ENCODE measurements around the gene CYP39A1.

Gene CYP39A1

GRCh38 chr6:46653439-46654195 is 999 bp upstream of the CYP39A1 start:
- Histone ChIP-seq H3K4me1 (ENCODE audit: control insufficient read depth, low read depth, low read length) (no peaks in the 10 kb centered on the region), H3K27me3 (ENCODE audit: insufficient read depth, low read length, poor library complexity) (no peaks in the 10 kb centered on the region), H3K79me2 (ENCODE audit: control insufficient read depth, insufficient read depth, low read length) (no peaks in the 10 kb centered on the region), H3K79me1 (ENCODE audit: low read length) (no peaks in the 10 kb centered on the region), H4K8ac (ENCODE audit: low read depth, low read length) (no peak overlapping the region), H4K5ac (ENCODE audit: low read length) (no peak overlapping the region), H2BK15ac (replicated peaks; ENCODE audit: low read depth) (no peak overlapping the region), H3K18ac (ENCODE audit: low read length) (no peak overlapping the region), H3K36me3 (ENCODE audit: control insufficient read depth, insufficient read depth, low read length) (no peaks in the 10 kb centered on the region), H3K9ac (ENCODE audit: low read length) (peak overlapping the region; percentile 70), H3K27ac (ENCODE audit: low read depth, low read length) (no peak overlapping the region), H3K4me3 (ENCODE audit: low read length) (peak overlapping the region; percentile 97), H2AK5ac (ENCODE audit: low read length) (no peak overlapping the region), H3K56ac (ENCODE audit: low read length) (peak overlapping the region; percentile 77), H3K4ac (ENCODE audit: low read depth, low read length) (no peak overlapping the region), H2BK5ac (ENCODE audit: low read length) (no peak overlapping the region), H2BK120ac (ENCODE audit: low read depth, low read length) (no peak overlapping the region), H3K23ac (ENCODE audit: low read length) (no peak overlapping the region), H3K4me2 (ENCODE audit: low read length) (peak overlapping the region; percentile 74)
- DNase-seq = no peak
- WGBS (ENCODE audit: extremely low coverage, insufficient coverage, low lambda C conversion rate) = no CpG with 5 or more reads among the region's 10 CpGs

DNA sequence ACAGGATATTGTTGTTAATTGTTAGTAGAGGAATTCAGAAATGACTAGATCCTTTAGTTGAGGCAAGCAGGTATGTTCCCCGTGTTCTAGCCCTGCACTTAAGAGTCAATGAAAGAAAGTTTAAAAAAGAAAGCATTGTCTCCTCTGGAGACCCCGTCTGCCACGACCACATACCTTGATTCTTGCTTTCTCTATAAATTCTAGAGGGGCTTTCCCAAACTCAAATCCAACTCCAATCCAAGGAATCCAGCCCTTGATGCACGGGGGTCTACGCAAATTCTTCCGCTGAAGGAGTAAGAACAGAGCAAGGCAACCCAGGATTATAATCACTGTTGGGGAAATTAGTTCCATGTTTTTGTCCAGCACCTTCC is 401 bp downstream of the CYP39A1 start:
- no peak overlapping the region for H3K18ac ChIP-seq (ENCODE audit: low read length)
- no peak for DNase-seq

GRCh38 chr6:46651816-46652215 is 802 bp downstream of the CYP39A1 start:
- no peak overlapping the region for H2BK5ac ChIP-seq (ENCODE audit: low read length)
- no peak overlapping the region for H4K5ac ChIP-seq (ENCODE audit: low read length)
- 100% methylated on average over 1 of the region's 8 CpGs for WGBS (ENCODE audit: extremely low coverage, insufficient coverage, low lambda C conversion rate)
- H3K56ac ChIP-seq (ENCODE audit: low read length) = no peak overlapping the region
- H3K4me1 ChIP-seq (ENCODE audit: control insufficient read depth, low read depth, low read length) = no peaks in the 10 kb centered on the region
- no peak overlapping the region for H2BK15ac ChIP-seq (replicated peaks; ENCODE audit: low read depth)
- no peak for DNase-seq
- H3K27me3 ChIP-seq (ENCODE audit: insufficient read depth, low read length, poor library complexity) = no peaks in the 10 kb centered on the region
- no peak overlapping the region for H3K4me3 ChIP-seq (ENCODE audit: low read length)
- no peak overlapping the region for H2BK120ac ChIP-seq (ENCODE audit: low read depth, low read length)
- no peaks in the 10 kb centered on the region for H3K79me2 ChIP-seq (ENCODE audit: control insufficient read depth, insufficient read depth, low read length)
- H3K18ac ChIP-seq (ENCODE audit: low read length) = no peak overlapping the region
- H3K79me1 ChIP-seq (ENCODE audit: low read length) = no peaks in the 10 kb centered on the region
- H3K36me3 ChIP-seq (ENCODE audit: control insufficient read depth, insufficient read depth, low read length) = no peaks in the 10 kb centered on the region
- no peak overlapping the region for H2AK5ac ChIP-seq (ENCODE audit: low read length)
- H3K4me2 ChIP-seq (ENCODE audit: low read length) = peak overlapping the region; percentile 93
- peak overlapping the region; percentile 63 for H3K9ac ChIP-seq (ENCODE audit: low read length)
- no peak overlapping the region for H3K4ac ChIP-seq (ENCODE audit: low read depth, low read length)
- no peak overlapping the region for H3K27ac ChIP-seq (ENCODE audit: low read depth, low read length)
- H3K23ac ChIP-seq (ENCODE audit: low read length) = no peak overlapping the region
- no peak overlapping the region for H4K8ac ChIP-seq (ENCODE audit: low read depth, low read length)

More for the DNA sequence above, 401 bp downstream of the CYP39A1 start:
- H3K79me1 ChIP-seq (ENCODE audit: low read length) = no peaks in the 10 kb centered on the region
- no peak overlapping the region for H4K5ac ChIP-seq (ENCODE audit: low read length)
- H3K79me2 ChIP-seq (ENCODE audit: control insufficient read depth, insufficient read depth, low read length) = no peaks in the 10 kb centered on the region
- peak overlapping the region; percentile 73 for H3K4me3 ChIP-seq (ENCODE audit: low read length)
- no peak overlapping the region for H3K27ac ChIP-seq (ENCODE audit: low read depth, low read length)
- no peak overlapping the region for H2BK5ac ChIP-seq (ENCODE audit: low read length)
- no peak overlapping the region for H4K8ac ChIP-seq (ENCODE audit: low read depth, low read length)
- no peak overlapping the region for H2BK120ac ChIP-seq (ENCODE audit: low read depth, low read length)
- H3K36me3 ChIP-seq (ENCODE audit: control insufficient read depth, insufficient read depth, low read length) = no peaks in the 10 kb centered on the region
- H3K9ac ChIP-seq (ENCODE audit: low read length) = peak overlapping the region; percentile 63
- H2AK5ac ChIP-seq (ENCODE audit: low read length) = no peak overlapping the region
- peak overlapping the region; percentile 75 for H3K56ac ChIP-seq (ENCODE audit: low read length)
- H3K4ac ChIP-seq (ENCODE audit: low read depth, low read length) = no peak overlapping the region
- no peaks in the 10 kb centered on the region for H3K27me3 ChIP-seq (ENCODE audit: insufficient read depth, low read length, poor library complexity)
- no peak overlapping the region for H2BK15ac ChIP-seq (replicated peaks; ENCODE audit: low read depth)
- no peaks in the 10 kb centered on the region for H3K4me1 ChIP-seq (ENCODE audit: control insufficient read depth, low read depth, low read length)
- no CpG with 5 or more reads among the region's 6 CpGs for WGBS (ENCODE audit: extremely low coverage, insufficient coverage, low lambda C conversion rate)
- H3K4me2 ChIP-seq (ENCODE audit: low read length) = peak overlapping the region; percentile 93
- H3K23ac ChIP-seq (ENCODE audit: low read length) = no peak overlapping the region

- H3K18ac ChIP-seq (ENCODE audit: low read length) = no peak overlapping the region
- H3K56ac ChIP-seq (ENCODE audit: low read length) = no peak overlapping the region
- H3K9ac ChIP-seq (ENCODE audit: low read length) = no peak overlapping the region
- no peak overlapping the region for H3K4ac ChIP-seq (ENCODE audit: low read depth, low read length)
- no peaks in the 10 kb centered on the region for H3K36me3 ChIP-seq (ENCODE audit: control insufficient read depth, insufficient read depth, low read length)
- H2AK5ac ChIP-seq (ENCODE audit: low read length) = no peak overlapping the region
- WGBS (ENCODE audit: extremely low coverage, insufficient coverage, low lambda C conversion rate) = no CpG with 5 or more reads among the region's 1 CpG
- no peak overlapping the region for H2BK15ac ChIP-seq (replicated peaks; ENCODE audit: low read depth)
- no peak for DNase-seq
- H3K79me1 ChIP-seq (ENCODE audit: low read length) = no peaks in the 10 kb centered on the region
- no peak overlapping the region for H3K4me3 ChIP-seq (ENCODE audit: low read length)
- H2BK120ac ChIP-seq (ENCODE audit: low read depth, low read length) = no peak overlapping the region
- no peak overlapping the region for H3K27ac ChIP-seq (ENCODE audit: low read depth, low read length)
- H3K23ac ChIP-seq (ENCODE audit: low read length) = no peak overlapping the region
- H3K4me1 ChIP-seq (ENCODE audit: control insufficient read depth, low read depth, low read length) = no peaks in the 10 kb centered on the region
- no peak overlapping the region for H2BK5ac ChIP-seq (ENCODE audit: low read length)
- H4K5ac ChIP-seq (ENCODE audit: low read length) = no peak overlapping the region
- no peak overlapping the region for H3K4me2 ChIP-seq (ENCODE audit: low read length)
- H4K8ac ChIP-seq (ENCODE audit: low read depth, low read length) = no peak overlapping the region
- H3K79me2 ChIP-seq (ENCODE audit: control insufficient read depth, insufficient read depth, low read length) = no peaks in the 10 kb centered on the region
- no peaks in the 10 kb centered on the region for H3K27me3 ChIP-seq (ENCODE audit: insufficient read depth, low read length, poor library complexity)
Measured at GRCh38 chr6:46651006-46651405, 1.6 kb downstream of the CYP39A1 start.

- Histone ChIP-seq H2BK5ac (ENCODE audit: low read length) (no peak overlapping the region), H3K27me3 (ENCODE audit: insufficient read depth, low read length, poor library complexity) (no peaks in the 10 kb centered on the region), H3K9ac (ENCODE audit: low read length) (no peak overlapping the region), H3K36me3 (ENCODE audit: control insufficient read depth, insufficient read depth, low read length) (no peaks in the 10 kb centered on the region), H3K56ac (ENCODE audit: low read length) (no peak overlapping the region), H3K4me1 (ENCODE audit: control insufficient read depth, low read depth, low read length) (no peaks in the 10 kb centered on the region), H2BK120ac (ENCODE audit: low read depth, low read length) (no peak overlapping the region), H2BK15ac (replicated peaks; ENCODE audit: low read depth) (no peak overlapping the region), H4K8ac (ENCODE audit: low read depth, low read length) (no peak overlapping the region), H3K79me1 (ENCODE audit: low read length) (no peaks in the 10 kb centered on the region), H2AK5ac (ENCODE audit: low read length) (no peak overlapping the region), H3K18ac (ENCODE audit: low read length) (no peak overlapping the region), H3K27ac (ENCODE audit: low read depth, low read length) (no peak overlapping the region), H3K79me2 (ENCODE audit: control insufficient read depth, insufficient read depth, low read length) (no peaks in the 10 kb centered on the region), H3K4me2 (ENCODE audit: low read length) (no peak overlapping the region), H4K5ac (ENCODE audit: low read length) (no peak overlapping the region), H3K4me3 (ENCODE audit: low read length) (no peak overlapping the region), H3K23ac (ENCODE audit: low read length) (no peak overlapping the region), H3K4ac (ENCODE audit: low read depth, low read length) (no peak overlapping the region)
- DNase-seq = no peak
- WGBS (ENCODE audit: extremely low coverage, insufficient coverage, low lambda C conversion rate) = no CpG with 5 or more reads among the region's 5 CpGs
Measured at GRCh38 chr6:46648869-46649492, 3.6 kb downstream of the CYP39A1 start.
